Hepatocyte (in vitro differentiated cells): Measurements from ENCODE around the gene ZNF550. TPM values are rescaled to one million over a fixed set of nuclear protein-coding genes. Genes with fewer than 3 reads are reported as not detected.

Experiments used
- DNase-seq: peaks from one replicate; pipeline ENCODE4 v3.0.0-alpha.2; 2016; ENCODE audit warnings: low spot score
- H2AFZ ChIP-seq: fragments of 200-600 bp; sonication (generic); 2 replicates; pipeline ENCODE4 v1.6.0; 2016; ENCODE audit warnings: antibody characterized with exemption, mild to moderate bottlenecking
- H3K27ac ChIP-seq: fragments of 200-600 bp; sonication (generic); 2 replicates; pipeline ENCODE4 v1.5.1; 2016; ENCODE audit warnings: mild to moderate bottlenecking
- H3K27me3 ChIP-seq: fragments of 200-600 bp; sonication (generic); 2 replicates; pipeline ENCODE4 v1.6.1; 2016
- H3K36me3 ChIP-seq: fragments of 200-600 bp; sonication (generic); replicated peaks from 2 replicates; pipeline ENCODE4 v1.5.1; 2016; ENCODE audit warnings: low read depth; ENCODE audit not compliant: insufficient read depth
- H3K4me1 ChIP-seq: fragments of 200-600 bp; sonication (generic); 2 replicates; pipeline ENCODE4 v1.5.1; 2016; ENCODE audit warnings: mild to moderate bottlenecking, moderate library complexity; ENCODE audit not compliant: insufficient read depth
- H3K4me2 ChIP-seq: fragments of 200-600 bp; sonication (generic); 2 replicates; pipeline ENCODE4 v1.6.0; 2016
- H3K4me3 ChIP-seq: fragments of 200-600 bp; sonication (generic); 2 replicates; pipeline ENCODE4 v1.5.1; 2016; ENCODE audit warnings: mild to moderate bottlenecking
- H3K79me2 ChIP-seq: fragments of 200-600 bp; sonication (generic); 2 replicates; pipeline ENCODE4 v1.6.0; 2017; ENCODE audit warnings: mild to moderate bottlenecking
- H3K9me2 ChIP-seq: fragments of 200-600 bp; sonication (generic); replicated peaks from 2 replicates; pipeline ENCODE4 v1.6.0; 2017; ENCODE audit warnings: mild to moderate bottlenecking; ENCODE audit not compliant: insufficient read depth
- H3K9me3 ChIP-seq: fragments of 200-600 bp; sonication (generic); 2 replicates; pipeline ENCODE4 v1.5.1; 2016; ENCODE audit warnings: low read depth, mild to moderate bottlenecking
- H4K20me1 ChIP-seq: fragments of 200-600 bp; sonication (generic); 2 replicates; pipeline ENCODE4 v1.6.0; 2016; ENCODE audit warnings: mild to moderate bottlenecking; ENCODE audit not compliant: insufficient read depth, poor library complexity, severe bottlenecking
- CTCF ChIP-seq: fragments of 200-600 bp; sonication (generic); IDR thresholded peaks from 2 replicates; pipeline ENCODE4 v1.5.1; 2016; ENCODE audit warnings: antibody characterized with exemption, mild to moderate bottlenecking; ENCODE audit not compliant: poor library complexity
- EZH2 ChIP-seq: fragments of 200-600 bp; sonication (generic); IDR thresholded peaks from 2 replicates; pipeline ENCODE4 v1.6.1; 2016; ENCODE audit warnings: antibody characterized with exemption, mild to moderate bottlenecking, borderline replicate concordance
- EZH2phosphoT487 ChIP-seq: fragments of 200-600 bp; sonication (generic); IDR thresholded peaks from one replicate; pipeline ENCODE4 v1.6.1; 2018; ENCODE audit warnings: antibody characterized with exemption, mild to moderate bottlenecking, low read depth, moderate library complexity; ENCODE audit not compliant: unreplicated experiment, severe bottlenecking
- WGBS: methylation state at CpG from one replicate; pipeline ENCODE4 v1.1.6; 2016; ENCODE audit warnings: low lambda C conversion rate; ENCODE audit errors: missing lambda C conversion rate; 5-methylcytosine and 5-hydroxymethylcytosine counted together
- polyA plus RNA-seq: library from polyadenylated mRNA; unstranded; fragments of >200 nt; fragmentation: Nextera tagmentation; extraction: Ambion mirVana; gene quantifications from 2 replicates; pipeline ENCODE4 v1.2.1, GENCODE V29; 2016
- total RNA-seq: library from RNA; depleted of rRNA; stranded (reverse); fragments of >200 nt; gene quantifications from 2 replicates; pipeline ENCODE4 v1.2.3, GENCODE V29; 2014

Gene ZNF550
- total RNA-seq (5.7 and 5.9 TPM in 2 replicates), polyA plus RNA-seq (5.2 and 6.2 TPM in 2 replicates)

GRCh38 chr19:57559404-57560025 lies at the start of gene ZNF550:
TSS of gene ZNF550 (minus strand) at chr19:57559863. CDS start at chr19:57559682, 181 bp downstream.
- peak; percentile 92 for DNase-seq
- Histone ChIP-seq H3K27me3 (no peaks in the 10 kb centered on the region), H4K20me1 (peaks cover 2% of the 10 kb centered on the region), H3K4me3 (peak within 1 kb of the TSS; percentile 84), H3K36me3 (peaks cover 6% of the 10 kb centered on the region), H3K9me3 (peaks cover 7% of the 10 kb centered on the region), H3K9me2 (no peaks in the 10 kb centered on the region), H3K4me1 (peaks cover 12% of the 10 kb centered on the region), H3K27ac (peak within 1 kb of the TSS; percentile 69), H3K79me2 (peaks cover 30% of the 10 kb centered on the region), H2AFZ (peak within 1 kb of the TSS; percentile 91), H3K4me2 (peak within 1 kb of the TSS; percentile 97)
- TF ChIP-seq EZH2 (no peak), CTCF (no peak), EZH2phosphoT487 (no peak)
- WGBS: under 1% methylated on average over 55 of the region's 56 CpGs

GRCh38 chr19:57606931-57607330 lies 47.3 kb upstream of the ZNF550 start:
- Histone ChIP-seq H3K4me2 (no peak overlapping the region), H3K27me3 (no peaks in the 10 kb centered on the region), H3K27ac (no peak overlapping the region), H4K20me1 (no peaks in the 10 kb centered on the region), H3K9me2 (no peaks in the 10 kb centered on the region), H3K79me2 (no peaks in the 10 kb centered on the region), H3K4me1 (no peaks in the 10 kb centered on the region), H3K9me3 (no peaks in the 10 kb centered on the region), H2AFZ (no peak overlapping the region), H3K36me3 (no peaks in the 10 kb centered on the region), H3K4me3 (no peak overlapping the region)
- TF ChIP-seq CTCF: no peak
- no peak for TF ChIP-seq EZH2
- TF ChIP-seq EZH2phosphoT487: no peak
- DNase-seq: no peak
- 100% methylated on average over 5 of the region's 5 CpGs for WGBS

GRCh38 chr19:57599761-57600383 lies 40.2 kb upstream of the ZNF550 start, which contains the start of gene ZNF530:
TSS of gene ZNF530 (plus strand) at chr19:57599885. CDS start at chr19:57604346, 4,461 bp downstream.
- no peaks in the 10 kb centered on the region for H3K27me3 ChIP-seq
- H3K36me3 ChIP-seq: no peaks in the 10 kb centered on the region
- H4K20me1 ChIP-seq: no peaks in the 10 kb centered on the region
- 1% methylated on average over 53 of the region's 53 CpGs for WGBS
- H3K4me3 ChIP-seq: peak within 1 kb of the TSS; percentile 73
- no peak for TF ChIP-seq EZH2phosphoT487
- TF ChIP-seq CTCF: no peak
- no peak for TF ChIP-seq EZH2
- peak within 1 kb of the TSS; percentile 95 for H3K4me2 ChIP-seq
- H3K79me2 ChIP-seq: peaks cover 8% of the 10 kb centered on the region
- H3K9me3 ChIP-seq: peaks cover 3% of the 10 kb centered on the region
- no peaks in the 10 kb centered on the region for H3K4me1 ChIP-seq
- H3K9me2 ChIP-seq: no peaks in the 10 kb centered on the region
- no peak within 1 kb of the TSS for H3K27ac ChIP-seq
- H2AFZ ChIP-seq: peak within 1 kb of the TSS; percentile 91
- DNase-seq: peak; percentile 96
